Pulmonary artery endothelial cell (primary cell): ENCODE data around the gene MAP7D3. TPM values are rescaled to one million over a fixed set of nuclear protein-coding genes. Genes with fewer than 3 reads are reported as not detected.
"Not testable (repeated sequence)": the region's sequence is repeated elsewhere in the genome, so short reads cannot be mapped to it uniquely, and the experiment has no call there.

Experiments
- DNase-seq: peaks from one replicate; pipeline ENCODE4 v3.0.0-alpha.2; 2011; ENCODE audit warnings: low read depth, low spot score
- total RNA-seq: library from RNA; depleted of rRNA; stranded (reverse); fragments of >200 nt; gene quantifications from 2 replicates; pipeline ENCODE4 v1.2.3, GENCODE V29; 2014

Gene MAP7D3
- total RNA-seq, 1 donor from 2014 or later: 12.3 TPM

- no peak for DNase-seq
Observed at GRCh38 chrX:136255541-136255940, 4.3 kb upstream of the MAP7D3 start.

GRCh38 chrX:136250191-136251040 is 784 bp downstream of the MAP7D3 start:
- DNase-seq: no peak

DNA sequence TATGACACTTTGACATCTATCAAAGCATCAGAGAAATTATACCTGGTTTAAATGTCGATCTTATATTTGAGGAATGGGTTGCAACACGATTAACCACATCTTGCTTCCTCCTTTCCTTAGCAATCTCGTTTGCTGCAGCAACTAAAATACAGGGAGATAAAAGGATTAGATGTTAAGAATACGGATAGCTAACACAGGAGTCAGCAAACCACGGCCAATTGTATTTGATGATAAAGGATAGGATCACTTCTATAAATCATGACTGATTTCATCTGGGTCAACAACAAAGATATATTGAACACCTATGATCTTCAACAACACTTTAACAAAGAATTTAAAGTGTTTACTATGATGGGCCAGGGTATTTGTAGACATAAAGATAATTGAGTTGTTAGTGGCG is 5.0 kb downstream of the MAP7D3 start:
- no peak for DNase-seq

DNA sequence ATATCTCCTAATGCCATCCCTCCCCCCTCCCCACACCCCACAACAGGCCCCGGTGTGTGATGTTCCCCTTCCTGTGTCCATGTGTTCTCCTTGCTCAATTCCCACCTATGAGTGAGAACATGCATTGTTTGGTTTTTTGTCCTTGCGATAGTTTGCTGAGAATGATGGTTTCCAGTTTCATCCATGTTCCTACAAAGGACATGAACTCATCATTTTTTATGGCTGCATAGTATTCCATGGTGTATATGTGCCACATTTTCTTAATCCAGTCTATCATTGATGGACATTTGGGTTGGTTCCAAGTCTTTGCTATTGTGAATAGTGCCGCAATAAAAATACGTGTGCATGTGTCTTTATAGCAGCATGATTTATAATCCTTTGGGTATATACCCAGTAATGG is 13.4 kb downstream of the MAP7D3 start:
- DNase-seq: not testable (repeated sequence)

- no peak for DNase-seq
Observed at GRCh38 chrX:136237074-136237473, 14.1 kb downstream of the MAP7D3 start.

GRCh38 chrX:136228839-136229207 is 22.4 kb downstream of the MAP7D3 start:
- no peak for DNase-seq

DNA sequence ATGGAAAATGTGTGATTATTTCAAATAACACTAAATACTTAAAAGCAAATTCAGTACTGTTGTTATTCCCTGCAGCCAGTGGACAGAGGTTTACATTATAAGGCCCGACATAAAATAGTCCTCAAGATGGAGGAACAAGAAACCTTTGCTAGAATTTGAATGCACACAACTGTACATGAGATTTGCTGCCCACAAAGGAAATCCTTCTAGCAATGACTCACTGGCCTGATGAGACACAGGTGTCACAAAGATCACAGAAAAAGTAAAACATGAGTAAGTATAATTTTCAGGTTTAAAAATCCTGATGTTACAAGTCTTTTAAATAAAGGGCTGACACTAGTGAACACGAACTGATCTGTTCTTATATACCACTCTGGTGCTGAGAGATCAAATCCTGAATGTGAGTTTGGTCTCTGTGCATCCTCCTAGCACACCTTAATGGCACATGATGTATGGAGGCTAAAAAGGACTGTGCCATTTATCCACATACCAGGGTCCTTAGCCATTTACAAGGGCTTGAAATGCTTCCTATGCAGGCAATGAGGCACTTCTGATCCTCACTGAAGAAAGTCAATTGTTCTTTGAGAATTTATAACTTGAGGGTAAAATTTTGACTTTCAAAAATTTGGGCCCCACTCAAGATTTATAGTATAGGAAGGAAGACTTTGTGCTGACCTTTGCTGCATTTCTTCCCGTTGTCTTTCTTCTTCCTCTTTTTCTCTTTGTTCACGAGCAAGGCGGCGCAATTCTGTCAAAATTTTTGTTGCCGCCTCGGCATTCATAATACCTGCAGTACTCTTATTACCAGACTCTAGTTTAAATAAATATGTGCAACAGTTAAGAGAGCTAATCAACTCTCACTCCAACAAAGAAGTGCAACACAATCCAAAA is 23.0 kb downstream of the MAP7D3 start:
- no peak for DNase-seq

DNA sequence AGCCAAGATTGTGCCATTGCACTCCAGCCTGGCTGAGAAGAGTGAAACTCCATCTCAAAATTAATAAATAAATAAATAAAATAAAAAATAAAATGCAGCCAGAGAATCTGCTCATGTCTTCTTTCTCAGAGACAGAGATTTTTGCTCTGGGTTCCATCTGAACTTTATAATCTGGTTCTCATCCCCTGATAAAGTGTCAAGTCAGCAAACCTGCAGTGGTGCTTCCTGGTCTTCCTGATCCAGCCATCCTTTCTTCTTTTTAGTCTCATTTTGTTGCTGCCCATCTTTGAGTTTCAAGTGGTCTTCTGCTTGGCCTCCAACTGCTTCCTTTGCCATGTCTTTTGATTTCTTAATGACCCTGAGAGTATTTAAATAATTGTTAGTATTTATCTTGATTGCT is 24.1 kb downstream of the MAP7D3 start:
- no peak for DNase-seq

DNA sequence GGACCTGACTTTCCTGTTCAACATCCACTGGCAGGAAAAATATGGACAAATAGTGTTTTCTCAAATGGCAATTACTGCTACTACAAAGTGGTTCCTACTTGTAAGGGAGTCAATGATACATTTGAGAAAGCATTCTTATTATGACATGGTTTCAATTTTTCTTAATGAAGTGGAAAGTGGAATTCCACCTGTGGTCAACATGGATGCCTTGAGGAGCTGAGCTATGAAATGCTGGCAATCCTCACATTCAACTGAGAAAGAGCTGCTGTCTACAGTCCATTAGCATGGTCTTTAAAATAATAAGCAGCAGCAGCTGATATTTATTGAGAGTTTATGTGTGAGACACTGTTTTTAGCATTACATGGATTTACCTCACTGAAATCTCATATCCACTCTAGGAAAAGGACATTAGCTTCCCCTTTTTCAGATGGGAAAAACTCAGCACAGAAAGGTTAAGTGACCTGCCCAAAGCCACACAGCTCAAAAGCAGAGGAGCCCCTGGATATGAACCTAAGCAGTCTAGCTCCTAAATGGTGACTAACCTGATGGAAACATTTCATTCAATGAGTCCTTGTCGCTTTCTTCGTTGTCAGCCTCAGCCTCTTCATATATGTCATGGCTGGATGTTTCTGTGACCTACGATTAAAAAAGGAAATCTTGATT is 29.2 kb downstream of the MAP7D3 start:
- no peak for DNase-seq

DNA sequence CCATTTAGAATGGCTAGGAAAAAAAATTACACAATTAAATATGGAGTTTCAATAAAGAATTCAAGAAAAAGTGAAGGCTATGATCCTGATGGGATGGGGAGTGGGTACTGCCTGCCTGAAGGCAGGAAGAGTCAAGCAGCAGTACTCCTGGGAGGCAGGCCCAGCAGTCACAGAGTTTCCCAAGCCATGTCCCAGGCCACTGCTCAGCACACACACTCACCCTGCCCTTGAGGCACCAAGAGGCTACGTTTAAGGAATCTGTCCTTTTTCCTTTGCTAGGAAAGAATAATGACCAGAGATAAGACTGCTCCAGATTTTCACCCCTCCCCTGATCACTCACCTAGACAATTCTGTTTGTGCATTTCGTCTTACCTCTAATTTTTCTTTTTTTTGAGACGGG is 30.2 kb downstream of the MAP7D3 start:
- no peak for DNase-seq

DNA sequence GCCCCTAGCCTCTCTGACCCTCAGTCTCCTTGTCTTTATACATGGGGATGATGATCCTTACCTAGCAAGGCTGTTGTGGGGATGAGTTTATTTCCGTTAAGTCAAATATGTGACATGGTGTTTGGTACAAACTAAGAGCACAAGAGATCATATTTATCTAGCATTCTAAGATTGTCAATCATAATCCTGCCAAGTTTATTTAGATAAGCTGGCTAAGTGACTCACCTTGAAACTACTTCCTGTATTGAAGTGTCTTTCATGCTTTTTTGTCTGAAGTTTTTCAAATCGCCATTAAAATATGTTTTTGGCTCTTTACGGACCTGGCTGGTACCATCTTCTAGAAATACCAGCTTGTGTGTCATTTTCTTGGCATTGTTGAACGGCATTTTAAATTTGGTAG is 30.7 kb downstream of the MAP7D3 start:
- no peak for DNase-seq

DNA sequence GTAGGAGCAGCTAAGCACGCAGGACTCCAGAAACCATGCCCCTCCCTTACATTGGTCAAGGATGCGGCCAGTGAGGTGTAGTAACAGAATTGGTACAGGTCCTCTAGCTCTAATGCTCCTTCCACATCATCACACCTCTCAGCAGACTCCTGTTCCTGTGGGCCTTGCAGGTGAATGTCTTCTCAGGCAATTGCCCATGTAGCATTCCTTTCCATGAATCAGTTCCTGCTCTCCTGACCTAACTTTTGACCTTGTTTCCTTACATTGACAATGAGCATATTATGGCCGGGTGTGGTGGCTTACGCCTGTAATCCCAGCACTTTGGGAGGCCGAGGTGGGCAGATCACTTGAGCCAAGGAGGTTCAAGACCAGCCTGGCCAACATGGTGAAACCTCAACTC is 31.3 kb downstream of the MAP7D3 start:
- DNase-seq: no peak

GRCh38 chrX:136215559-136215958 is 35.6 kb downstream of the MAP7D3 start:
- DNase-seq: no peak

DNA sequence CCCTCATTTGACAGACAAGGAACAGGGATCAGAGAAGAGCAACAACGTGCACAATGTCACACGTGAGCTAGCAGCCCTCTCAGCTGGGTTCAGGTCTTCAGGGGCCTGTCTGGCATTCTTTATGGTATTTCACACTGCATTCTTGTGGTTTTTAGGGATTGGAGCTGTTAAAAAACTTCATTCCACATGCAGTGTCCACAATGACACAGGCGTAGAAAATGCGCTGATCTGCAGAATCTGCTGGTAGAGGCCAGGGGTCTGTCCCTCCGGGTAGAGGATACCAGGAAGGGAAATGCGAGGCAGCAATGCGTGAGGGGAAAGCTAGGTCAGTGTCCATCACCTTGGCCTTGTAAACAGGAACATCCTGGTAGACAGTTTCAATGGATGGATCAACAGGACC is 36.6 kb downstream of the MAP7D3 start:
- DNase-seq: peak; percentile 51

GRCh38 chrX:136212557-136213111 is 38.6 kb downstream of the MAP7D3 start:
- no peak for DNase-seq

GRCh38 chrX:136211766-136212556 is 39.2 kb downstream of the MAP7D3 start:
- no peak for DNase-seq

DNA sequence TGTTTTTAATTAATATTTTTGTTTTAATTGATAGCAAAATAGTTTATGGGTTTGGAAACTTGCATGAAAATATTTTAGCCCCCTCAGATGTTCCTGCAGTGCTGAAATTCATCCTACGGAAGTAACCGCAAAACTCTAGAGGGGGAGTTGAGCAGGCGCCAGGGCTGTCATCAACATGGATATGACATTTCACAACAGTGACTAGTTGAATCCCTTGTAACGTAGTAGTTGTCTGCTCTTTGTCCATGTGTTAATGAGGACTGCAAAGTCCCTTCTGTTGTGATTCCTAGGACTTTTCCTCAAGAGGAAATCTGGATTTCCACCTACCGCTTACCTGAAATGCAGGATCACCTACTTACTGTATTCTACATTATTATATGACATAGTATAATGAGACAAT is 40.4 kb downstream of the MAP7D3 start:
- DNase-seq: no peak

- DNase-seq: no peak
Observed at GRCh38 chrX:136210243-136210642, 41.0 kb downstream of the MAP7D3 start.

DNA sequence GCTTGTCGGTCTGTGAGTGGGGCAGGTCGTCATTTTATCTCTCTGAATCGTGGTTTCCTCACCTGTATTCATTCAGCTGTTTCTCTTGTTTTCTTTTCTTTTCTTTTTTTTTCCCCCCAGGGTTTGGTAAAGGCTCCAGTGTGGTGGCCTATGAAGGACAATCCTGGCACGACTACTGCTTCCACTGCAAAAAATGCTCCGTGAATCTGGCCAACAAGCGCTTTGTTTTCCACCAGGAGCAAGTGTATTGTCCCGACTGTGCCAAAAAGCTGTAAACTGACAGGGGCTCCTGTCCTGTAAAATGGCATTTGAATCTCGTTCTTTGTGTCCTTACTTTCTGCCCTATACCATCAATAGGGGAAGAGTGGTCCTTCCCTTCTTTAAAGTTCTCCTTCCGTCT is 41.4 kb downstream of the MAP7D3 start:
- DNase-seq: no peak

DNA sequence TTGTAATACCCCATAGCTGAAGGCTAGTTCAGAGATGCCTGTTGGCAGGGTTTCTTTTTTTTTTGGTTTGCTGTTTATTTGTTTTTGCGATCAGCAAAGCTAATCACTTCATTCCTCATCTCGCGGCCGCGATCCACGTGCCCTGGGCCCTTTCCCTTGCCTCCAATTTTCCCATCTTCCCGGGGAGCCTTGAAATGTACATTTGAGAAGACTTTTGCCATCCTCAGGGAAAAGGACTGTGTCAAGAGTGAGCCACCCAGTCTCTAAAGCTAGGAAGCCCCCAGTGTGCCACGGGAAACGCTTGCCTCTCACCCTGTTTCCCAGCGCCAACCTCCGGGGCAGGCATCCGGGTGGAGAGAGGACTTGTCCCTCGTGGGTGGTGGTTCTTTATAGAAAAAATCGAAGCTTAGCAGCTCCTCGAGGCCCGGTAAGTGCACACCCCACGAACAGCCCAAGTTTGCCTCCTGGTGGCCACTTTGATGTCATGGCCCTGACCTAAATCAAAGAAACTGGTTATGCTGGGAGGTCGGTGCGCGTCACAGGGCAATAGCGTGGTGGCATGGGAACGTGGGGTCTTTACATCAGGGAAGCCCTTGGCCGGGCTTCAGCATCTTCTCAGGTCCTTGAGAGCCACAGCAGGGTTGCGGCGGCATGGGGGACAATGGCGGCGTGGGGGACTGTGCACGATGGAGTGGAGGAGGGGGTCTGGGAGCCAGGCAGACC is 42.0 kb downstream of the MAP7D3 start:
- DNase-seq: no peak
